A673 (cell line): Measurements from ENCODE around the gene DDR1. TPM values are rescaled to one million over a fixed set of nuclear protein-coding genes. Genes with fewer than 3 reads are reported as not detected.

ENCODE experiments used
- BruUV-seq: library from RNA; stranded (reverse); fragments of 400-500 nt; replicated peaks from 2 replicates; lab custom pipeline; 2021; lab: Mats Ljungman, UMichigan
- CTCF ChIA-PET: fragments of 300-600 bp; sonication (Branson Sonifier 250); formaldehyde crosslinking; loops from one replicate; lab custom pipeline; 2022; ENCODE audit warnings: antibody characterized with exemption; lab: Charles Lee
- POLR2A ChIA-PET: fragments of 300-600 bp; sonication (Branson Sonifier 250); formaldehyde crosslinking; loops from one replicate; lab custom pipeline; 2022; ENCODE audit warnings: antibody characterized with exemption; ENCODE audit not compliant: low non-redundant PET; lab: Charles Lee
- DNase-seq: peaks from one replicate; pipeline ENCODE4 v3.0.0-alpha.2; 2015; ENCODE audit warnings: low spot score
- H3K27ac ChIP-seq: fragments of 200-600 bp; sonication (generic); 2 replicates; pipeline ENCODE4 v1.5.1; 2016; ENCODE audit warnings: mixed run types, low read depth, mild to moderate bottlenecking, mixed read lengths, antibody characterized with exemption, low read length; ENCODE audit not compliant: poor library complexity, severe bottlenecking
- H3K27me3 ChIP-seq: fragments of 200-600 bp; sonication (generic); replicated peaks from 2 replicates; pipeline ENCODE4 v1.6.1; 2017; ENCODE audit warnings: mixed run types, low read depth, mild to moderate bottlenecking, mixed read lengths, antibody characterized with exemption, low read length; ENCODE audit not compliant: insufficient read depth, poor library complexity
- H3K36me3 ChIP-seq: fragments of 200-600 bp; sonication (generic); 2 replicates; pipeline ENCODE4 v1.6.1; 2016; ENCODE audit warnings: mixed run types, mild to moderate bottlenecking, mixed read lengths, antibody characterized with exemption, low read length; ENCODE audit not compliant: insufficient read depth, poor library complexity, severe bottlenecking
- H3K4me1 ChIP-seq: fragments of 200-600 bp; sonication (generic); 2 replicates; pipeline ENCODE4 v1.6.1; 2017; ENCODE audit warnings: mixed run types, mild to moderate bottlenecking, mixed read lengths, antibody characterized with exemption, low read length; ENCODE audit not compliant: insufficient read depth, poor library complexity, severe bottlenecking
- H3K4me3 ChIP-seq: fragments of 200-600 bp; sonication (generic); 2 replicates; pipeline ENCODE4 v1.5.1; 2016; ENCODE audit warnings: low read depth, mixed run types, mild to moderate bottlenecking, mixed read lengths, low read length; ENCODE audit not compliant: poor library complexity, severe bottlenecking
- H3K9me3 ChIP-seq: fragments of 200-600 bp; sonication (generic); 2 replicates; pipeline ENCODE4 v1.6.1; 2016; ENCODE audit warnings: mixed run types, low read depth, mild to moderate bottlenecking, mixed read lengths, antibody characterized with exemption, low read length; ENCODE audit not compliant: poor library complexity, severe bottlenecking
- EZH2 ChIP-seq: fragments of 200-600 bp; sonication (generic); IDR thresholded peaks from 2 replicates; pipeline ENCODE4 v1.6.1; 2017; ENCODE audit warnings: borderline replicate concordance, low read depth, mild to moderate bottlenecking, mixed read lengths, antibody characterized with exemption, low read length; ENCODE audit not compliant: poor library complexity, severe bottlenecking
- intact Hi-C: fragments of 100-400 bp; cut with micrococcal nuclease; formaldehyde crosslinking; loops from one replicate; pipeline ENCODE4 v1.10.0; 2022; ENCODE audit not compliant: unreplicated experiment
- total RNA-seq: library from RNA; stranded (reverse); gene quantifications from 2 replicates; pipeline ENCODE4 v1.2.3, GENCODE V29; 2021
- TF ChIP-seq, protein P1 (sequence below): fragments of 300-800, 200-600 bp; sonication (generic); conservative IDR thresholded peaks from 2 replicates; pipeline ENCODE4 v1.5.1; 2017; ENCODE audit warnings: low read depth, mild to moderate bottlenecking, antibody characterized with exemption, low read length, moderate library complexity, mixed read lengths

The DDR1 gene
- total RNA-seq, 1 experiment from 2014 or later: 57.9 TPM

DNA sequence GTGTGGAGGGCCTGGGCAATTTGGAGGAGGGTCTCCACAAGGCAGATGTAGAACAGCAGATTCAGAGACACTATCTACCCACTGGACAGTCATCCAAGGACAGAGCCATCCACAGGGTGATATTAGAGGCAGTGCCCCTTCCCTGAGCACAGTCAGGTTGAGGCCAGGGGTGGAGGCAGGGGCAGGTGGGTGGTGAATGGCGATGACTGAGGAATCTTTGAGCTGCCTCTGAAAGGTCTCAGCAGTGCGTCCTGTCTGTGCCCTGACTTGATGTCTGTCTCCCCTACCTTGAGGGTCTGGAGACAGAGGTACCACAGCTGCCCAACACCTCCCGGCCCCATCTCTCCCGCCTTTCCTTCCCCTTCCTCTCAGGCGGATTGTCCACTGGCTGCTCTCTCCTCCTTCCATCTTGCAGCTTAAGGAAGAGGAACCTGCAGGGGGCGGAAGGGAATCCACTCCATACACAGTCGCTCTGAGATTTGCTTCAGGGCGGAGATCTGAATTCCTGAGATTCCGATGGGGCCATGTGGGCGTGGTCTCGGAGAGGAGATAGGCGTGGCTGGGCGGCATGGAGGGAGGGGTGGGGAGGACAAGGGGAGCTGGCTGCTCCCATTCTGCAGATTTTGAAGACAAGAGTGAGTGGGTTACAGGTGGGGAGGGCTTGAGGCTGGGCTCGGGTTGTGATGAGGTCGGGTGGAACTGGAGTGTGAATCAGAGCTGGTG lies 58.2 kb downstream of the DDR1 start:
- POLR2A ChIA-PET: no interaction called here
- no peaks in the 10 kb centered on the region for H3K9me3 ChIP-seq
- CTCF ChIA-PET: interaction anchor here (0.6 to 3.1 kb wide), 4 partner anchors 13 to 145 kb away, joined by 4 to 11 read pairs (median 5); no protein-coding TSS in a partner anchor
- H3K27me3 ChIP-seq: no peaks in the 10 kb centered on the region
- no TSS peak for BruUV-seq
- H3K36me3 ChIP-seq: no peaks in the 10 kb centered on the region
- H3K4me3 ChIP-seq: no peak overlapping the region
- peak; percentile 96 for DNase-seq
- intact Hi-C loops: loop anchor here (1.0 kb wide), 1 partner anchor 100 kb away; no protein-coding TSS in a partner anchor
- peak overlapping the region; percentile 67 for H3K27ac ChIP-seq
- TF ChIP-seq EZH2: no peak
- TF ChIP-seq, protein P1, sequence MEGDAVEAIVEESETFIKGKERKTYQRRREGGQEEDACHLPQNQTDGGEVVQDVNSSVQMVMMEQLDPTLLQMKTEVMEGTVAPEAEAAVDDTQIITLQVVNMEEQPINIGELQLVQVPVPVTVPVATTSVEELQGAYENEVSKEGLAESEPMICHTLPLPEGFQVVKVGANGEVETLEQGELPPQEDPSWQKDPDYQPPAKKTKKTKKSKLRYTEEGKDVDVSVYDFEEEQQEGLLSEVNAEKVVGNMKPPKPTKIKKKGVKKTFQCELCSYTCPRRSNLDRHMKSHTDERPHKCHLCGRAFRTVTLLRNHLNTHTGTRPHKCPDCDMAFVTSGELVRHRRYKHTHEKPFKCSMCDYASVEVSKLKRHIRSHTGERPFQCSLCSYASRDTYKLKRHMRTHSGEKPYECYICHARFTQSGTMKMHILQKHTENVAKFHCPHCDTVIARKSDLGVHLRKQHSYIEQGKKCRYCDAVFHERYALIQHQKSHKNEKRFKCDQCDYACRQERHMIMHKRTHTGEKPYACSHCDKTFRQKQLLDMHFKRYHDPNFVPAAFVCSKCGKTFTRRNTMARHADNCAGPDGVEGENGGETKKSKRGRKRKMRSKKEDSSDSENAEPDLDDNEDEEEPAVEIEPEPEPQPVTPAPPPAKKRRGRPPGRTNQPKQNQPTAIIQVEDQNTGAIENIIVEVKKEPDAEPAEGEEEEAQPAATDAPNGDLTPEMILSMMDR: peak; percentile 72
- peaks cover 18% of the 10 kb centered on the region for H3K4me1 ChIP-seq

DNA sequence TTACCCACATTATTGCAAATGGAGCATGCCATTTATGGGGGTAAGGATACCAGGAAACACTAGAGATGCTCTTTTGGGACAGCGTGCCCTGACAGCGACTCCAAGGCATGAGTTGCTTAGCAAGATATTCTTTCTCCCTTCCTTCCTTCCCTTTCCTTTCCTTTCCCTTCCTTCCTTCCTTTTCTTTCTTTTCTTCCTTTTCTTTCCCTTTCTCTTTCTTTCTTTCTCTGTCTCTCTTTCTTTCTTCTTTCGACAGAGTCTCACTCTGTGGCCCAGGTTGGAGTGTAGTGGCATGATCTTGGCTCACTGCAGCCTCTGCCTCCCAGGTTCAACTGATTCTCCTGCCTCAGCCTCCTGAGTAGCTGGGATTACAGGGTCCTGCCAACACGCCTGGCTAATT lies 59.7 kb downstream of the DDR1 start:
- ChIA-PET POLR2A (no interaction called here), CTCF (no interaction called here)
- DNase-seq: no peak
- no peak overlapping the region for H3K27ac ChIP-seq
- no peaks in the 10 kb centered on the region for H3K27me3 ChIP-seq
- no TSS peak for BruUV-seq
- intact Hi-C loops: no loop called here
- no peak overlapping the region for H3K4me3 ChIP-seq
- H3K4me1 ChIP-seq: peaks cover 18% of the 10 kb centered on the region
- TF ChIP-seq EZH2: no peak
- TF ChIP-seq, protein P1: no peak
- no peaks in the 10 kb centered on the region for H3K36me3 ChIP-seq
- H3K9me3 ChIP-seq: no peaks in the 10 kb centered on the region

- DNase-seq: no peak
- TF ChIP-seq EZH2: no peak
- TF ChIP-seq, protein P1: no peak
- H3K36me3 ChIP-seq: no peaks in the 10 kb centered on the region
- H3K9me3 ChIP-seq: no peaks in the 10 kb centered on the region
- no peak overlapping the region for H3K4me3 ChIP-seq
- H3K4me1 ChIP-seq: peaks cover 15% of the 10 kb centered on the region
- ChIA-PET POLR2A (no interaction called here), CTCF (no interaction called here)
- intact Hi-C loops: no loop called here
- H3K27me3 ChIP-seq: no peaks in the 10 kb centered on the region
- BruUV-seq: no TSS peak
- H3K27ac ChIP-seq: no peak overlapping the region
These were observed 61.0 kb downstream of the DDR1 start for GRCh38 chr6:30945281-30945680.
